AG09319 (cell line): Measurements from ENCODE around the gene MTHFD1L.

Experiments used
- DNase-seq: peaks from one replicate; pipeline ENCODE4 v3.0.0-alpha.2; 2010; ENCODE audit warnings: low read depth; ENCODE audit errors: extremely low read depth
- CTCF ChIP-seq: IDR thresholded peaks from 2 replicates; pipeline ENCODE4 v1.5.1; 2011; ENCODE audit warnings: low read depth, mild to moderate bottlenecking, inconsistent platforms, low read length, moderate library complexity

Gene MTHFD1L

GRCh38 chr6:150868759-150869158 lies 3.3 kb downstream of the MTHFD1L start:
- no peak for DNase-seq
- TF ChIP-seq CTCF = no peak

GRCh38 chr6:150874179-150874578 lies 8.7 kb downstream of the MTHFD1L start:
- no peak for DNase-seq
- no peak for TF ChIP-seq CTCF

GRCh38 chr6:150875841-150876240 lies 10.3 kb downstream of the MTHFD1L start:
- no peak for TF ChIP-seq CTCF
- DNase-seq = no peak

GRCh38 chr6:150876598-150876997 lies 11.1 kb downstream of the MTHFD1L start:
- no peak for TF ChIP-seq CTCF
- DNase-seq = no peak

- TF ChIP-seq CTCF = no peak
- DNase-seq = no peak
These were observed 12.4 kb downstream of the MTHFD1L start for GRCh38 chr6:150877928-150878327.

- no peak for TF ChIP-seq CTCF
- DNase-seq = no peak
These were observed 13.1 kb downstream of the MTHFD1L start for GRCh38 chr6:150878347-150879213.

- TF ChIP-seq CTCF = no peak
- no peak for DNase-seq
These were observed 14.8 kb downstream of the MTHFD1L start for GRCh38 chr6:150880336-150880735.
